ENCODE measurements around the gene HOXA4.

The HOXA4 gene

GRCh38 chr7:27132214-27132613, 1.7 kb upstream of the HOXA4 start:
- H3K4me1 Mint-ChIP-seq (ENCODE audit: low read depth), result peaks cover 26% of the 10 kb centered on the region
- no peak overlapping the region for H3K27ac Mint-ChIP-seq
- H3K36me3 Mint-ChIP-seq (ENCODE audit: low read depth), result no peaks in the 10 kb centered on the region
- H3K9me3 Mint-ChIP-seq, result no peaks in the 10 kb centered on the region
- H3K27me3 Mint-ChIP-seq, result peaks cover 45% of the 10 kb centered on the region
- no peak overlapping the region for H3K4me3 Mint-ChIP-seq
- intact Hi-C loops (cut with micrococcal nuclease), result no loop called here

DNA sequence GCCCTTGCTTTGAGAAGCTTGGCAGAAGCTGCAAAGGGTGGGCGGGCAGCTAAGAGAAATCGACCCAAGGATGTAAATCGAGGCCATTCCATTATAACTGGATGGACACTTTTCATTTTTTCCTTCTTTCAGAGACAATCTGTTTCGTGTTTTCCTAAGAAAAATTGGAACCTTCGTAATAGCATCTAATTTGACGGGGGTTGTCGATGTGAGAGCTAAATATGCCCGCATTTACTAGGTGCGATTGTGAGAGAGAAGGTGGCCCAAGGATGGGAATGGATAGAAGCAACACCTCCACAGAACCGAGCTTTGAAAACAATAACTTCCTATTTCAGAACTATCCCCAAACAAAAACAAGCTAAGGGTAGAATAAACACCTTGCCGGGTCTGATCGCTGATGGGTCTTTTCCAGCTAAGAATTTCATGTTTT, 848 bp upstream of the HOXA4 start:
- peaks cover 21% of the 10 kb centered on the region for H3K4me1 Mint-ChIP-seq (ENCODE audit: low read depth)
- intact Hi-C loops (cut with micrococcal nuclease), result no loop called here
- H3K4me3 Mint-ChIP-seq, result peak overlapping the region; percentile 80
- no peaks in the 10 kb centered on the region for H3K9me3 Mint-ChIP-seq
- no peaks in the 10 kb centered on the region for H3K36me3 Mint-ChIP-seq (ENCODE audit: low read depth)
- peak overlapping the region; percentile 91 for H3K27ac Mint-ChIP-seq
- peaks cover 42% of the 10 kb centered on the region for H3K27me3 Mint-ChIP-seq

- intact Hi-C loops (cut with micrococcal nuclease), result loop anchor here (1.0 kb wide), 1 partner anchor 33 kb away; no protein-coding TSS in a partner anchor
- peak overlapping the region; percentile 80 for H3K4me3 Mint-ChIP-seq
- H3K27me3 Mint-ChIP-seq, result peaks cover 39% of the 10 kb centered on the region
- no peaks in the 10 kb centered on the region for H3K9me3 Mint-ChIP-seq
- peak overlapping the region; percentile 91 for H3K27ac Mint-ChIP-seq
- peaks cover 12% of the 10 kb centered on the region for H3K4me1 Mint-ChIP-seq (ENCODE audit: low read depth)
- H3K36me3 Mint-ChIP-seq (ENCODE audit: low read depth), result no peaks in the 10 kb centered on the region
These were observed 623 bp downstream of the HOXA4 start for GRCh38 chr7:27129729-27130539.

- H3K4me3 Mint-ChIP-seq, result no peak overlapping the region
- no peak overlapping the region for H3K27ac Mint-ChIP-seq
- peaks cover 40% of the 10 kb centered on the region for H3K27me3 Mint-ChIP-seq
- no peaks in the 10 kb centered on the region for H3K9me3 Mint-ChIP-seq
- intact Hi-C loops (cut with micrococcal nuclease), result no loop called here
- no peaks in the 10 kb centered on the region for H3K36me3 Mint-ChIP-seq (ENCODE audit: low read depth)
- peaks cover 3% of the 10 kb centered on the region for H3K4me1 Mint-ChIP-seq (ENCODE audit: low read depth)
These were observed 1.5 kb downstream of the HOXA4 start for GRCh38 chr7:27128776-27129728.

- Mint-ChIP-seq H3K4me3 (no peak overlapping the region), H3K36me3 (ENCODE audit: low read depth) (no peaks in the 10 kb centered on the region), H3K27ac (no peak overlapping the region), H3K4me1 (ENCODE audit: low read depth) (no peaks in the 10 kb centered on the region), H3K9me3 (no peaks in the 10 kb centered on the region), H3K27me3 (peaks cover 37% of the 10 kb centered on the region)
- intact Hi-C loops (cut with micrococcal nuclease), result no loop called here
These were observed 2.5 kb downstream of the HOXA4 start for GRCh38 chr7:27128034-27128433.

DNA sequence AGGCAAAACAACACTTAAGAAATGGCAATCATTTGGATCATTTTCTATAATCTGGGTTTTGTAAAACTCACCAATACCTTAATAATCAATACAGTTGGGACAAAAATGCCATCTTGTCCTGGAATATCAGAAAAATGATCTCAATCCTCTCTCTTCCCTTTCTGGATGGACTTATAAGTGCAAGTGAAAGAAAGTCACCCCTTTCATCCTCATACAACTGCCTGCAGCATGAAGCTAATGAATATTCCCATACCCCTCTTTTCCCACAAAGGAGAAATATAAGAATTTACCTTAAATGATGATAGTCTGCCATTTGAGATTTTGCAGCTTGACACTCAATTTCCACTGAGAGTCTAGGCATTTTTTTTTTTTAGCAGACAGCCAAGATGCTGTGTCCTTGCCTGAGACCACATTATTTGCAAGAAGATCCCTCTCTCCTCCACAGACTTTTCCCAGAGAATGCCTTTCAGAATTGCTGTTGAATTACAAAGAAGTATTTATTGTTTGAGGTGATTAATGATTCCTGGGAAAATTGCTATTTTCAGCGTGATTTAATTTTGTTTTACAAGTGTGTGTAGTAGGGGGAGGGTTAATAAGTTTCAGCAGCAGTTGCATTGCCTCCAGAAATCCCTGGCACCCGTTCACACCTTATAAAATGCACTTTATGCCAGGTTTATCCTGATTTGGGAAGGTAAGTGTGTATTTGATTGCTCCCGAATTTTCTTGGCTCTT, 3.8 kb downstream of the HOXA4 start:
- Mint-ChIP-seq H3K9me3 (no peaks in the 10 kb centered on the region), H3K27me3 (peaks cover 37% of the 10 kb centered on the region), H3K4me3 (no peak overlapping the region)

DNA sequence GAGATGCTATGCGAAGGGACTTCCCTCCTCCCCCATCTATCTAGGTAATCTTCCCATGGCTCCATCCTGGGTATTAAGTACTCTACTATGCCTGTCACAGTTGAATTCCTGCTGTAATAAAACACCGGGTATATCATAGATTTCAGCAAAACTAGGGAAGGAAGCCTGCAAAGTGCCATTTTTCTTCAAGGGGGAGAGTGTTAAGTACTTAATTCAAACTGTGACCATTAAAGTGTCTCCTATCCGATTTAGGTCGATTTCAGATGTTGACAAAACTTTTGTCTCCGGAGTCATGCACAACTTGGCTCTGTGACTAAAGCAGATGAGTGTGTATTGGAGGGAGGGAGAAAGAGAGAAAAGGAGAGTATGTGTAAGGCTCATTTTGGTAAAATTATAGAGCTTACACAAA, 4.6 kb downstream of the HOXA4 start:
- H3K27me3 Mint-ChIP-seq, result peaks cover 37% of the 10 kb centered on the region

More for the DNA sequence above, 3.8 kb downstream of the HOXA4 start:
- Mint-ChIP-seq H3K27ac (no peak overlapping the region), H3K4me1 (ENCODE audit: low read depth) (no peaks in the 10 kb centered on the region), H3K36me3 (ENCODE audit: low read depth) (no peaks in the 10 kb centered on the region)
- intact Hi-C loops (cut with micrococcal nuclease), result no loop called here

GRCh38 chr7:27124902-27125689, 5.5 kb downstream of the HOXA4 start:
- no peaks in the 10 kb centered on the region for H3K36me3 Mint-ChIP-seq (ENCODE audit: low read depth)
- H3K27me3 Mint-ChIP-seq, result peaks cover 37% of the 10 kb centered on the region
- intact Hi-C loops (cut with micrococcal nuclease), result no loop called here
- no peaks in the 10 kb centered on the region for H3K4me1 Mint-ChIP-seq (ENCODE audit: low read depth)
- no peak overlapping the region for H3K4me3 Mint-ChIP-seq
- H3K9me3 Mint-ChIP-seq, result no peaks in the 10 kb centered on the region
- H3K27ac Mint-ChIP-seq, result no peak overlapping the region

More for the DNA sequence above, 4.6 kb downstream of the HOXA4 start:
- intact Hi-C loops (cut with micrococcal nuclease), result no loop called here
- Mint-ChIP-seq H3K9me3 (no peaks in the 10 kb centered on the region), H3K4me3 (no peak overlapping the region), H3K36me3 (ENCODE audit: low read depth) (no peaks in the 10 kb centered on the region), H3K27ac (no peak overlapping the region), H3K4me1 (ENCODE audit: low read depth) (no peaks in the 10 kb centered on the region)

DNA sequence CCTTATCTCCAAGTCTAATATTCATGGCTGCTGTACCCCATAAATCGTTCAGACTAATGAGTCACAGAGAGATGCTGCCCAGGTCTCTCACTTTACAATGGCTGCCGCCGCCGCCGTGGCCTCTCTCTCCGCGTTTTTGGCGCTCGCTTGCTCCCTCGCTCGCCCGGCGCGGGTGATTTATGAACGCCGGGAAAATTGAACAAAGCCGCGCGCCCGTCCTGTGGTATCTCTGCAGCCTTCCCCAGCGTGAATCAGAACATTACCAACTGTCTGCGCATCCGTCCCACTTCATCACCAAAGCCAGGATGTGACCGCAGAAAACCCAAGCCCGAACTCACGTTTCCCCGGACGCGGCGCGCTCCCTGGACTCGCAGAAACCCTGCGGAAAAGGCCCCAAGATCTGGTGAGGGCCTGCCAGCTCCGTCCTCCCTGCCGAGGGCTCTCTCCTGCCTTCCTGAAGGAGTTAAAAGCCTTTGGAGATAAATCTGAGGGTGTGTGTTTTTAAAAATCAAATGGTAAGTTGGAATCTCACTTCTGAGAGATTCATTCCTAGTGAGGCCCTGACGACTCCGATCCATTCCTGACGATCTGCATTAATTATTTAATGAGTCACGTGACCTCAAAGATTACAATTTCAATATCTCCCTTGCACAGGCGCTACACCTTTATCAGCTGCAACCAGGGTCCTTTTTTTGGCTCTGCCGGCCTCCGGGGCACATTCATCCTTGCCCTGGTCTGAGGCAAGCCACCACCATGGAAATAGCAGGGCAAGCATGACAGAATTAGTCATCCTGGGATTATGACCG, 6.3 kb downstream of the HOXA4 start:
- no peak overlapping the region for H3K27ac Mint-ChIP-seq
- H3K9me3 Mint-ChIP-seq, result no peaks in the 10 kb centered on the region

DNA sequence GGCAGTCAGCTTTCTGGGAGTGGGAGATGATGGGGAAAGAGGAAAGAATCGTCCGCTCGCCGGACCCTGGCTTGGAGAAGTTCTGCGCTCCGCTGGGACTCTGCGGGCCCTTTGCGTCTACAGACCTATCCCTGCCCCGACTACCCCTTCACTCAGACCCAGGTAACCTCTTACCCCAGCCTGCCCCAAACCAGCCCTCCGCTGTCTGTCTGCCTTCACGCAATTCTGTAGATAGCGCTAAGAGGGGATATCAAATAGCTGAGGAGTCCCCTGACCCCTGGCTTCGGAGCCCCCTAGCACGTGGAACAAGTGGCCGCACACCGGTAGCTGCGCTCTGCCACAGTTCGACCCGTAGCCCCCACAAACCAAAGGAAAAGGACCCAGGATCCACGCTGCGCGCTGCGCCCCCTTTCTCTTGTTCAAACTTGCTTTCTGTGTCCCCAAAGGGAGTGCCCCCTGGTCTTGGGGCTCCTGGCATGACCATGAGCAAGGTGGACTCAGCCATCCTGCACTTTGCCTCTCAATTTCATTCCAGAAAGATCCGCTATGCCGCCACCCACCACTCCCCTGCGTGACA, 7.0 kb downstream of the HOXA4 start:
- no peak overlapping the region for H3K27ac Mint-ChIP-seq
- no peaks in the 10 kb centered on the region for H3K9me3 Mint-ChIP-seq
- no peaks in the 10 kb centered on the region for H3K4me1 Mint-ChIP-seq (ENCODE audit: low read depth)
- H3K4me3 Mint-ChIP-seq, result no peak overlapping the region
- intact Hi-C loops (cut with micrococcal nuclease), result no loop called here
- no peaks in the 10 kb centered on the region for H3K36me3 Mint-ChIP-seq (ENCODE audit: low read depth)
- peaks cover 28% of the 10 kb centered on the region for H3K27me3 Mint-ChIP-seq

More for the DNA sequence above, 6.3 kb downstream of the HOXA4 start:
- intact Hi-C loops (cut with micrococcal nuclease), result no loop called here
- Mint-ChIP-seq H3K36me3 (ENCODE audit: low read depth) (no peaks in the 10 kb centered on the region), H3K27me3 (peaks cover 36% of the 10 kb centered on the region), H3K4me1 (ENCODE audit: low read depth) (no peaks in the 10 kb centered on the region), H3K4me3 (no peak overlapping the region)

GRCh38 chr7:27123007-27123476, 7.5 kb downstream of the HOXA4 start:
- intact Hi-C loops (cut with micrococcal nuclease), result no loop called here
- Mint-ChIP-seq H3K27me3 (peaks cover 25% of the 10 kb centered on the region), H3K4me3 (no peak overlapping the region), H3K27ac (no peak overlapping the region), H3K9me3 (no peaks in the 10 kb centered on the region), H3K4me1 (ENCODE audit: low read depth) (no peaks in the 10 kb centered on the region), H3K36me3 (ENCODE audit: low read depth) (no peaks in the 10 kb centered on the region)

Measured in dendritic cell treated with granulocyte-macrophage colony-stimulating factor and Interleukin-4, amounts not matched to agents 40 ng/mL and 50 ng/mL, for 4 days (primary cell).